Measurements from ENCODE around the gene DNAH14.

DNA sequence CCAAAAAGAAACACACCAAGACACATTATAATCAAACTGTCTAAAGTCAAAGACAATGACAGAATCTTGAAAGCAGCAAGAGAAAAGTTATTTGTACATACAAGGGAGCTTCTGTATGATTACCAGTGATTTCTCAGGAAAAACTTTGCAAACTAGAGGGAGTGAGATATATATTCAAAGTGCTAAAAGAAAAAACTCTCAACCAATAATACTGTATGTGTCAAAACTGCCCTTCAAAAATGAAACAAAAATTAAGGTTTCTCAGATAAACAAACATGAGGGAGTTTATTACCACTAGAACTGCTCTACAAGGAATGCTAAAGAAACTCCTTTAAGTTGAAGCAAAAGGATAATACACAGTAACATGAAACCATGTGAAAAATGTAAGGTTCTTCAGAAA lies 418.9 kb downstream of the DNAH14 start:
- TF ChIP-seq, protein P1, sequence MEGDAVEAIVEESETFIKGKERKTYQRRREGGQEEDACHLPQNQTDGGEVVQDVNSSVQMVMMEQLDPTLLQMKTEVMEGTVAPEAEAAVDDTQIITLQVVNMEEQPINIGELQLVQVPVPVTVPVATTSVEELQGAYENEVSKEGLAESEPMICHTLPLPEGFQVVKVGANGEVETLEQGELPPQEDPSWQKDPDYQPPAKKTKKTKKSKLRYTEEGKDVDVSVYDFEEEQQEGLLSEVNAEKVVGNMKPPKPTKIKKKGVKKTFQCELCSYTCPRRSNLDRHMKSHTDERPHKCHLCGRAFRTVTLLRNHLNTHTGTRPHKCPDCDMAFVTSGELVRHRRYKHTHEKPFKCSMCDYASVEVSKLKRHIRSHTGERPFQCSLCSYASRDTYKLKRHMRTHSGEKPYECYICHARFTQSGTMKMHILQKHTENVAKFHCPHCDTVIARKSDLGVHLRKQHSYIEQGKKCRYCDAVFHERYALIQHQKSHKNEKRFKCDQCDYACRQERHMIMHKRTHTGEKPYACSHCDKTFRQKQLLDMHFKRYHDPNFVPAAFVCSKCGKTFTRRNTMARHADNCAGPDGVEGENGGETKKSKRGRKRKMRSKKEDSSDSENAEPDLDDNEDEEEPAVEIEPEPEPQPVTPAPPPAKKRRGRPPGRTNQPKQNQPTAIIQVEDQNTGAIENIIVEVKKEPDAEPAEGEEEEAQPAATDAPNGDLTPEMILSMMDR (optimal IDR thresholded peaks at IDR 0.05 in 1 of 3, IDR thresholded peaks at IDR 0.05 in 1 of 3, conservative IDR thresholded peaks at IDR 0.05 in 1 of 3; ENCODE audit: extremely low read depth in 1 of 3, insufficient read depth in 2 of 3, low read length in 3 of 3), result no peak
- TF ChIP-seq EZH2 (IDR thresholded peaks at IDR 0.05; ENCODE audit: low read length), result no peak
